ENCODE measurements around the gene HOXC4.

HOXC4 gene

GRCh38 chr12:54005853-54006558, 47.6 kb upstream of the HOXC4 start (continued):
- peak; percentile 91 for TF ChIP-seq ZNF654 (tag by site-specific recombination; IDR thresholded peaks at IDR 0.05; ENCODE audit: low read depth)
- peak; percentile 14; the same call in 1 of the 2 replicates for TF ChIP-seq SP3 (tag by site-specific recombination; IDR thresholded peaks at IDR 0.05)
- TF ChIP-seq ZNF530 (tag by site-specific recombination; IDR thresholded peaks at IDR 0.05; ENCODE audit: low read depth), result no peak
- no peak for TF ChIP-seq ZFP37 (tag by site-specific recombination; IDR thresholded peaks at IDR 0.05)
- TF ChIP-seq ZNF266 (tag by site-specific recombination; IDR thresholded peaks at IDR 0.05; ENCODE audit: low read depth), result no peak
- TF ChIP-seq PRDM10 (tag by site-specific recombination; IDR thresholded peaks at IDR 0.05), result peak; percentile 49; the same call in 1 of the 2 replicates

- TF ChIP-seq PRDM4 (tag by site-specific recombination; IDR thresholded peaks at IDR 0.05) (peak; percentile 42), ZBTB1 (tag by site-specific recombination; IDR thresholded peaks at IDR 0.05) (no peak)
- Histone ChIP-seq H3K27ac (ENCODE audit: extremely low read depth, low read depth, low read length) (peak overlapping the region; percentile 45; the same call in 1 of the 2 replicates), H3K4me1 (ENCODE audit: control insufficient read depth, insufficient read depth, low read length) (peaks cover 37% of the 10 kb centered on the region), H3K9me3 (ENCODE audit: control insufficient read depth, insufficient read depth, low read depth, low read length) (no peaks in the 10 kb centered on the region), H3K36me3 (ENCODE audit: control insufficient read depth in 2 of 2, insufficient read depth in 1 of 2, low read length in 2 of 2) (peaks cover 8 to 15% of the 10 kb centered on the region in 2 experiments; a peak in 2 of 3 replicates), H3K4me3 (ENCODE audit: low read depth, low read length) (no peak overlapping the region)
- ChIA-PET POLR2A (no interaction called here), CTCF (interaction anchor here (0.8 to 7.9 kb wide), 19 partner anchors 10 to 373 kb away, joined by 3 to 111 read pairs (median 9); partner anchors contain the start of genes HOXC10, HOXC5, HOXC6 and SMUG1)
Measured at GRCh38 chr12:54006559-54007220, 46.9 kb upstream of the HOXC4 start.

GRCh38 chr12:54007538-54008259, 45.9 kb upstream of the HOXC4 start:
- peaks cover 4 to 11% of the 10 kb centered on the region in 2 experiments; a peak in 1 of 3 replicates for H3K36me3 ChIP-seq (ENCODE audit: control insufficient read depth in 2 of 2, insufficient read depth in 1 of 2, low read length in 2 of 2)
- peak overlapping the region; percentile 57; the same call in 1 of the 2 replicates for H3K27ac ChIP-seq (ENCODE audit: extremely low read depth, low read depth, low read length)
- CTCF ChIA-PET, result interaction anchor here (0.5 to 7.9 kb wide), 22 partner anchors 9 to 261 kb away, joined by 3 to 111 read pairs (median 8); partner anchors contain the start of genes HOXC10, HOXC5, HOXC6 and SMUG1
- no peak overlapping the region for H3K4me3 ChIP-seq (ENCODE audit: low read depth, low read length)
- H3K4me1 ChIP-seq (ENCODE audit: control insufficient read depth, insufficient read depth, low read length), result peaks cover 35% of the 10 kb centered on the region
- POLR2A ChIA-PET, result interaction anchor here (0.6 to 2.6 kb wide), 6 partner anchors 7 to 184 kb away, joined by 3 to 39 read pairs (median 10); partner anchors contain the start of gene HOXC9
- no peaks in the 10 kb centered on the region for H3K9me3 ChIP-seq (ENCODE audit: control insufficient read depth, insufficient read depth, low read depth, low read length)
- TF ChIP-seq ZNF274 (IDR thresholded peaks at IDR 0.05; ENCODE audit: low read length) (no peak), ZNF274 (tag by site-specific recombination; IDR thresholded peaks at IDR 0.05; ENCODE audit: borderline replicate concordance) (no peak), ZNF18 (tag by site-specific recombination; IDR thresholded peaks at IDR 0.05) (0 out of 2 replicates have a peak, but pooled peaks have one; percentile 65), ZNF621 (tag by site-specific recombination; IDR thresholded peaks at IDR 0.05) (no peak), ZNF501 (tag by site-specific recombination; IDR thresholded peaks at IDR 0.05) (no peak), BCL6B (tag by site-specific recombination; IDR thresholded peaks at IDR 0.05) (peak; percentile 43; the same call in 1 of the 2 replicates), ZNF692 (tag by site-specific recombination; IDR thresholded peaks at IDR 0.05) (peak; percentile 38; the same call in 1 of the 2 replicates), ZNF48 (tag by site-specific recombination; IDR thresholded peaks at IDR 0.05) (no peak), KLF17 (tag by site-specific recombination; IDR thresholded peaks at IDR 0.05) (no peak)

Data from HEK293 (cell line).